Karpas-422 (cell line): ENCODE measurements around the gene POU2F3. TPM values are rescaled to one million over a fixed set of nuclear protein-coding genes. Genes with fewer than 3 reads are reported as not detected.

ENCODE experiments used
- DNase-seq: peaks from one replicate; pipeline ENCODE4 v3.0.0-alpha.2; 2015
- H2AFZ ChIP-seq: fragments of 200-600 bp; sonication (generic); 2 replicates; pipeline ENCODE4 v1.6.1; 2014; ENCODE audit warnings: antibody characterized with exemption, low read length, mixed read lengths
- H3K27ac ChIP-seq: fragments of 200-600 bp; sonication (generic); 2 replicates; pipeline ENCODE4 v1.5.1; 2014; ENCODE audit warnings: mild to moderate bottlenecking, low read length, moderate library complexity
- H3K27me3 ChIP-seq: fragments of 200-600 bp; sonication (generic); 2 replicates; pipeline ENCODE4 v1.6.1; 2014; ENCODE audit warnings: low read length, mixed read lengths
- H3K36me3 ChIP-seq: fragments of 200-600 bp; sonication (generic); 2 replicates; pipeline ENCODE4 v1.6.1; 2014; ENCODE audit warnings: low read length, mixed read lengths; ENCODE audit not compliant: insufficient read depth
- H3K4me1 ChIP-seq: fragments of 200-600 bp; sonication (generic); 2 replicates; pipeline ENCODE4 v1.6.1; 2014; ENCODE audit warnings: mild to moderate bottlenecking, low read length, mixed read lengths
- H3K4me2 ChIP-seq: fragments of 200-600 bp; sonication (generic); 2 replicates; pipeline ENCODE4 v1.6.1; 2014; ENCODE audit warnings: low read length, low read depth, mild to moderate bottlenecking; ENCODE audit not compliant: poor library complexity, severe bottlenecking
- H3K4me3 ChIP-seq: fragments of 200-600 bp; sonication (generic); 2 replicates; pipeline ENCODE4 v1.5.1; 2014; ENCODE audit warnings: mild to moderate bottlenecking, antibody characterized with exemption, low read length, mixed read lengths
- H3K79me2 ChIP-seq: fragments of 200-600 bp; sonication (generic); 2 replicates; pipeline ENCODE4 v1.6.1; 2014; ENCODE audit warnings: mild to moderate bottlenecking, low read length, mixed read lengths
- H3K9ac ChIP-seq: fragments of 200-600 bp; sonication (generic); 2 replicates; pipeline ENCODE4 v1.6.0; 2014; ENCODE audit warnings: low read length
- H3K9me2 ChIP-seq: fragments of 200-600 bp; sonication (generic), shearing (Covaris generic); replicated peaks from 2 replicates; pipeline ENCODE4 v1.6.0; 2014; ENCODE audit warnings: mild to moderate bottlenecking, low read length, moderate library complexity; ENCODE audit not compliant: insufficient read depth
- H3K9me3 ChIP-seq: fragments of 300-700, 200-600 bp; sonication (generic); 2 replicates; pipeline ENCODE4 v1.6.1; 2014; ENCODE audit warnings: low read length, mixed read lengths
- H4K20me1 ChIP-seq: fragments of 200-600 bp; sonication (generic); 2 replicates; pipeline ENCODE4 v1.6.1; 2014; ENCODE audit warnings: mild to moderate bottlenecking, antibody characterized with exemption, low read length, low read depth; ENCODE audit not compliant: insufficient read depth
- total RNA-seq: library from RNA; depleted of rRNA; stranded (reverse); fragments of >200 nt; shearing (Covaris generic); gene quantifications from 2 replicates; pipeline ENCODE4 v1.2.3, GENCODE V29; 2014; ENCODE audit warnings: low replicate concordance

POU2F3 gene
- total RNA-seq, 1 experiment from 2014 or later = not detected

DNA sequence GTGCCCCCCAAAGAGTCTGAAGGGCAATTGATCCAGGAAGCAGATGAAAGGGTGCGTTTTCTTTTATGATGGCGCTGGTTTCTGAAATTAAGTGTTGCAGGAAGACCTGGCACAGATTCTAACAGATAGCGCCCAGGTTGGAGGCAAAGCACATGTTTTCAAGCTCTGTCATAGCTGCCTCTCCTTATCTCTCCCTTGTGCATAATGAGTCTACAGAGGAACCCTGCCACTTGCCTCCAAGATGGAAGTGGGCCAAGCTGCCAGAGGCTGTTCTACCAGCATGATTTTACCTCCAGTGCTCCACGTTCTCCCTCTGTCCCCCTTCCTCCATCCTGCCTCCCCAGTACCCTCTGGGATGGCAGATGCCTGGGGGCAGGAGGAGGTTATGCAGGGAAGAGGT is 55.2 kb downstream of the POU2F3 start:
- Histone ChIP-seq H3K9me2 (no peaks in the 10 kb centered on the region), H2AFZ (no peak overlapping the region), H3K27me3 (no peaks in the 10 kb centered on the region), H3K36me3 (no peaks in the 10 kb centered on the region), H3K9ac (no peak overlapping the region), H3K4me3 (no peak overlapping the region), H4K20me1 (no peaks in the 10 kb centered on the region), H3K4me1 (no peaks in the 10 kb centered on the region), H3K9me3 (no peaks in the 10 kb centered on the region), H3K27ac (no peak overlapping the region), H3K79me2 (no peaks in the 10 kb centered on the region), H3K4me2 (no peak overlapping the region)
- DNase-seq = no peak

DNA sequence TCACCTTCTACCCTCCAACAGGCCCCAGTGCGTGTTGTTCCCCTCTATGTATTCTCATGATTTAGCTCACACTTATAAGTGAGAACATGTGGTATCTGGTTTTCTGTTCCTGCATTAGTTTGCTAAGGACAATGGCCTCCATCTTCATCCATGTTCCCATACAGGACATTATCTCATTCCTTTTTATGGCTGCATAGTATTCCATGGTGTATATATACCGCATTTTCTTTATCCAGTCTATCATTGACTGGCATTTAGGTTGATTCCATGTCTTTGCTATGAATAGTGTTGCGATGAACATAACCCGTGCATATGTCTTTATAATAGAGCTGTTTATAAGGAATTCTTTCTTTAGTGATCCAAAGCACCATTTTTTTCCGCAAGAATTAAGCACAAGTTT is 56.6 kb downstream of the POU2F3 start:
- H4K20me1 ChIP-seq = no peaks in the 10 kb centered on the region
- H3K79me2 ChIP-seq = no peaks in the 10 kb centered on the region
- no peak for DNase-seq
- no peak overlapping the region for H3K27ac ChIP-seq
- no peaks in the 10 kb centered on the region for H3K9me3 ChIP-seq
- H2AFZ ChIP-seq = no peak overlapping the region
- H3K27me3 ChIP-seq = no peaks in the 10 kb centered on the region
- H3K9ac ChIP-seq = no peak overlapping the region
- no peak overlapping the region for H3K4me3 ChIP-seq
- no peaks in the 10 kb centered on the region for H3K9me2 ChIP-seq
- H3K4me1 ChIP-seq = no peaks in the 10 kb centered on the region
- no peak overlapping the region for H3K4me2 ChIP-seq
- H3K36me3 ChIP-seq = no peaks in the 10 kb centered on the region

DNA sequence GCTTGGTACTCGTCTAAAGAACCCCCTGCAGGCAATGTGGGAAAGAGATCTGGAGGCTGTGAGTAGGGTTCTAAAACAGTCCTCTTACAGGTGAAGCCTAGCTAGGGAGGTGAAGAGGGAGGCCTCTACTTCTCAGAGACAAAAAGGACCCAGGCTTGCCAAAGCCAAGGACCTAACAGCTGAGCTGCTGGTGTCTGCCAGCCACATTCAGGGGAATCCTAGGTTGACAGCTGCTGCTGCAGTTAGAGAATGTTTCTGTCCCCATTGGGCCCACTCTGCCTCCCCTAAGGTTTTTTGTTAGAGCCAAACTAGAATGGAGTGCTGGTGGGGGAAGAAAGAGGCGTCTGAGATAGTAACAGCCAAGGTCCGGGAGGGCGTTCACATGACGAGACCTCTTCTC is 58.5 kb downstream of the POU2F3 start:
- H3K4me2 ChIP-seq = no peak overlapping the region
- no peak overlapping the region for H3K27ac ChIP-seq
- H3K9me2 ChIP-seq = no peaks in the 10 kb centered on the region
- no peak overlapping the region for H3K4me3 ChIP-seq
- no peaks in the 10 kb centered on the region for H3K27me3 ChIP-seq
- no peak for DNase-seq
- no peaks in the 10 kb centered on the region for H3K4me1 ChIP-seq
- no peak overlapping the region for H2AFZ ChIP-seq
- H4K20me1 ChIP-seq = no peaks in the 10 kb centered on the region
- H3K36me3 ChIP-seq = no peaks in the 10 kb centered on the region
- H3K9ac ChIP-seq = no peak overlapping the region
- H3K9me3 ChIP-seq = no peaks in the 10 kb centered on the region
- H3K79me2 ChIP-seq = no peaks in the 10 kb centered on the region

DNA sequence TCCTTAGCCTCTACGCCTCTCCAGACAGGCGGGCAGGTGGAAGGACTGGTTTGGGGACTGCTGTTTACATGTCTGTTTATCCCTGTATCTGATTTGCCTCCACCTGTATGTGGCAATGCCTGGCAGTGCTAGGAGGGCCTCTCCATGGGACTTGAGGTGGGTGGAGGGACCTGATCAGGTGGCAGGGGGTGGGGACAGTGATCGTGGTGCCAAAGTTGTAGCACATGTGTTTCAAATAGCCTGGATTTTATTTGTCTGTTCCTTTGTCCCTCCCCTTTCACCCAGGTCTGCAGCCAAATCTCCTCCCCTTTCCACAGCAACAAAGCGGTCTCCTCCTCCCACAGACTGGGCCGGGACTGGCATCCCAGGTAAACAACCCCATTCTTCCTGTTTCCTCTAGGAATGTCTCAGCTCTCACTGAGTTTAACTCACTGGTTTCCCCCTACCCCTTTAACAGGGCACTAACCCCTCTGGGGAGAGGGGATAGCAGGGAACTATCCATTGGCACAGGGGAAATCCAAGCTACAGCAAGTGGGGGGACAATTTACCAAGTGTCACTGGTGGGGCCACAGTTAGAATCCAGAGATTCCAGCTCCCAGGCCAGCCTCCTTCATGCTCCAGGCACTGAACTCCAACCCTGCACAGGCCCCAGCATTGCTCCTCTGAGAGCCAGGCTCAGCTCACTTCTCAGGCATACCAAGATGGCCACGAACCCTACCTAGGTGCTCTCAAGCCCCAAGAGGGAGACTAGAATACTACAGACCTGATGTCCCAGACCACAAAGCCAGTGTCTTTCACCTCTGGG is 62.3 kb downstream of the POU2F3 start:
- Histone ChIP-seq H3K9me3 (no peaks in the 10 kb centered on the region), H4K20me1 (no peaks in the 10 kb centered on the region), H3K9me2 (no peaks in the 10 kb centered on the region), H3K27me3 (no peaks in the 10 kb centered on the region), H3K79me2 (no peaks in the 10 kb centered on the region), H2AFZ (no peak overlapping the region), H3K27ac (no peak overlapping the region), H3K4me3 (no peak overlapping the region), H3K4me2 (no peak overlapping the region), H3K4me1 (no peaks in the 10 kb centered on the region), H3K36me3 (no peaks in the 10 kb centered on the region), H3K9ac (no peak overlapping the region)
- no peak for DNase-seq

DNA sequence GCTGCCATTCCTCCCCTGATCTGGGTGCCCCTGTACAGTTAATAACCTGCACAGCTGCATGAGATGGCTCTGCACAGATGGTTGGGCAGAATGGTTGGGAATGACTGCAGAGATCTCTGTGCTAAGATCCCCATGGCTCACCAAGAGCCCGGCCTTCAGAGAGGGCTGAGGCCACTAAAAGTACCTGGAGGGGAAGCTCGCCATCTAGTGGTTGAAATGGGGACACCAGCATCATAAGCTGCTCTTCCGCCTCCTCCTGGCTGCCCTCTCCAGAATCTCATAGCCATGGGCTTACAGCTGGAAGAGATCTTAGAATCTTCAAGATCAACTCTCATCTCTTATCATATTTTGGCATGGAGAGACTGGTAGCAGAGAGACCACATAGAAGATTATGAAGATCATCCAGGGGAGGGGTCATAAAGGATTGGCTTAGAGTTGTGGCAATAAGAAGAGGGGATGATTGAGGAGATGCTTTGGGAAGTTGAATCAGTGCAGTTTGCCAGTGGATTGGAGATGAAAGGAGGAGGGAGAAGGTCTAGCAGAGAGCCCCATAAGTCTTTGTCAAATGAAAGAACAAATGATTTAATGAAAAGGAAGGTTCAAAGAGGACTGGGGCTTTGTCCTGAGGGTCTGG is 63.2 kb downstream of the POU2F3 start:
- Histone ChIP-seq H3K27ac (no peak overlapping the region), H3K9ac (no peak overlapping the region), H3K79me2 (no peaks in the 10 kb centered on the region), H2AFZ (no peak overlapping the region), H4K20me1 (no peaks in the 10 kb centered on the region), H3K27me3 (no peaks in the 10 kb centered on the region), H3K4me1 (no peaks in the 10 kb centered on the region), H3K4me3 (no peak overlapping the region), H3K9me2 (no peaks in the 10 kb centered on the region), H3K4me2 (no peak overlapping the region), H3K9me3 (no peaks in the 10 kb centered on the region), H3K36me3 (no peaks in the 10 kb centered on the region)
- DNase-seq = peak; percentile 86

DNA sequence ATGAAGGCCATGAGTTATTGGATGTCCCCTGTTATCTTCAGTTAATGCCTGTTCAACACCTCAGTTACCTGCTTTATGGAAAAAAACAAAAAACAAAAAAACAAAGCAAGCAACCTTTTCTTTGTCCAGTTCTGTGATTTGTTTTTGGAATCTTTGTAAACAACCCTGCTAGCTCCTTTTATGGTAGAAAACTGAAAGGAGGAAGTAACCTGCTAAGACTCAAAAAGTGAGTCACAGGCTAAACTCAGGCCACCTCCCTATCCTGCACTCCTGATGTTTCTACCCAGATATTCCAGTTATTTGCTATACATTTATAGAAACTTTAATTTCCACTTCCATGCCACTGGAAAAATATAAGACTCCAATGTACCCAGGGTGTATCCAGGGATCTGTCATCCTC is 64.6 kb downstream of the POU2F3 start:
- Histone ChIP-seq H3K27ac (no peak overlapping the region), H3K4me2 (no peak overlapping the region), H3K27me3 (no peaks in the 10 kb centered on the region), H4K20me1 (no peaks in the 10 kb centered on the region), H3K9me3 (no peaks in the 10 kb centered on the region), H3K9ac (no peak overlapping the region), H3K79me2 (no peaks in the 10 kb centered on the region), H3K36me3 (no peaks in the 10 kb centered on the region), H3K4me3 (no peak overlapping the region), H2AFZ (no peak overlapping the region), H3K4me1 (no peaks in the 10 kb centered on the region), H3K9me2 (no peaks in the 10 kb centered on the region)
- no peak for DNase-seq

DNA sequence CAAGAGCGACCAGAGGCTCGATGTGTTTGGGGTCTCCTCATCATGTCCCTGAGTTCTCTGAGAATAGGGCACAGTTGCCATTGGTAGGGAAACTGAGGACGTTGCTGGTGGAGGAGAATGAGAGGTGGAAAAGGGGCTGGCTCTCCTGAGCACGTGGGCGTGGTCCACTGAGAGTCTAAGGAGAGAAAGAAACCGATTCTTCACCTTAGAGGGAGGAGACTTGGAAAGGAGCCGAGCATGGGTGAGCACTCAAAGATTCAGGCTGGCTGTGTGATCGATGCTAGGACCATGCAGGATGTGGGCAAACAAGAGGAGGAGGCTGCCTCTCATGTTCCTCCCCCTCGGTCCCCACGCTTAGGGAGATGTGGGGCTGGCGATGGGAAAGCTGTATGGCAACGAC is 65.3 kb downstream of the POU2F3 start:
- no peak overlapping the region for H3K4me3 ChIP-seq
- no peak for DNase-seq
- H3K9me2 ChIP-seq = no peaks in the 10 kb centered on the region
- no peaks in the 10 kb centered on the region for H3K27me3 ChIP-seq
- no peaks in the 10 kb centered on the region for H3K9me3 ChIP-seq
- H3K79me2 ChIP-seq = no peaks in the 10 kb centered on the region
- H3K36me3 ChIP-seq = no peaks in the 10 kb centered on the region
- H4K20me1 ChIP-seq = no peaks in the 10 kb centered on the region
- no peak overlapping the region for H3K9ac ChIP-seq
- H3K4me1 ChIP-seq = no peaks in the 10 kb centered on the region
- H3K27ac ChIP-seq = no peak overlapping the region
- H3K4me2 ChIP-seq = no peak overlapping the region
- H2AFZ ChIP-seq = no peak overlapping the region

DNA sequence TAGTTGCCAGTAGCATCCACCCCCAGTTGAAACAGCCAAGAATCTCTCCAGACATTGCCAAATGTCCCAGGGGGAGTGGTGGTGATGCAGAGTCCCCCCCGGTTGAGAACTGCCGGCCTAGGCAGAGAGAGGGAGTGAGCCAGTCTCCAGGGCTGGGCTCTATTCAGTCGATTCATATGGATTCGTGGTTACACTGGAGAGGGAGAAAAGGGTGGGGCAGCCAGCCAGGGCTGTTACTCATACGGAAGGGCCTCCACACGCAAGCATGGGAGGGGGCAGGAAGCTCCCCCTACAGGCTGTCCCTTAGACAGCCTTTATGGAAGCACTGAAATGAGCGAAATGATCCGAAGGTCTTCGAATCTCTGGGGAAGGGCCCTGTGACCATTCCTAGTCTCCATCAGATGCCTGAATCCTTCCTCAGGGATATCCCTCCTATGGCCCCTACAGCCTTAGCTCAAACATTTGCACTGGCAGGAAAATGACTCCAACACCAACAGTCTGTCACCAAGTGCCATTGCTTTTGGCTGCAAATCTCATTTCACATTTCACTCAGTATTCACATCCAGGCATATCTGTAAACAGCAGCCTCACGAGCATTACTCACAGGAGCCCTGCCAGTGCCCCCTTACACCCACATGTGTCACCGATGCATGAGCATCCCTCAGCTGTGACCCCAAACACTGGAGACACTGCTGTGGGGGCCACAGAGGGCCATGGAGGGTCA is 66.7 kb downstream of the POU2F3 start:
- no peaks in the 10 kb centered on the region for H3K9me2 ChIP-seq
- H3K9me3 ChIP-seq = no peaks in the 10 kb centered on the region
- H3K27me3 ChIP-seq = no peaks in the 10 kb centered on the region
- no peak for DNase-seq
- H3K4me2 ChIP-seq = no peak overlapping the region
- no peak overlapping the region for H3K9ac ChIP-seq
- H3K4me3 ChIP-seq = no peak overlapping the region
- H3K36me3 ChIP-seq = no peaks in the 10 kb centered on the region
- H3K4me1 ChIP-seq = no peaks in the 10 kb centered on the region
- H3K79me2 ChIP-seq = no peaks in the 10 kb centered on the region
- H4K20me1 ChIP-seq = no peaks in the 10 kb centered on the region
- no peak overlapping the region for H2AFZ ChIP-seq
- H3K27ac ChIP-seq = no peak overlapping the region
